Measurements from ENCODE around the gene CDK5RAP2.
A peak's percentile ranks its signal among the peaks of the same experiment; 100 is the strongest.
"Not testable (repeated sequence)": the region's sequence is repeated elsewhere in the genome, so short reads cannot be mapped to it uniquely, and the experiment has no call there.

Gene CDK5RAP2

GRCh38 chr9:120580051-120580896 lies at the start of gene CDK5RAP2:
TSS of gene CDK5RAP2 (minus strand) at chr9:120580167. CDS start at chr9:120579978, 189 bp downstream.
- DNase-seq: peak; percentile 95

- not testable (repeated sequence) for DNase-seq
Measured at GRCh38 chr9:120628925-120629497, 49.0 kb upstream of the CDK5RAP2 start.

- DNase-seq: no peak
Measured at GRCh38 chr9:120628207-120628924, 48.4 kb upstream of the CDK5RAP2 start.

GRCh38 chr9:120627073-120627472 lies 47.1 kb upstream of the CDK5RAP2 start:
- no peak for DNase-seq

GRCh38 chr9:120626512-120626911 lies 46.5 kb upstream of the CDK5RAP2 start:
- no peak for DNase-seq

GRCh38 chr9:120625222-120625621 lies 45.3 kb upstream of the CDK5RAP2 start:
- DNase-seq: peak; percentile 17

- no peak for DNase-seq
Measured at GRCh38 chr9:120622790-120623189, 42.8 kb upstream of the CDK5RAP2 start.

- no peak for DNase-seq
Measured at GRCh38 chr9:120621941-120622340, 42.0 kb upstream of the CDK5RAP2 start.

- DNase-seq: peak; percentile 37
Measured at GRCh38 chr9:120619751-120620655, 40.0 kb upstream of the CDK5RAP2 start.

- no peak for DNase-seq
Measured at GRCh38 chr9:120616966-120617935, 37.3 kb upstream of the CDK5RAP2 start.

- no peak for DNase-seq
Measured at GRCh38 chr9:120612218-120612617, 32.3 kb upstream of the CDK5RAP2 start.

GRCh38 chr9:120611690-120612068 lies 31.7 kb upstream of the CDK5RAP2 start:
- no peak for DNase-seq

GRCh38 chr9:120610975-120611689 lies 31.2 kb upstream of the CDK5RAP2 start:
- no peak for DNase-seq

GRCh38 chr9:120609636-120610035 lies 29.7 kb upstream of the CDK5RAP2 start:
- DNase-seq: no peak

- DNase-seq: no peak
Measured at GRCh38 chr9:120608421-120608820, 28.5 kb upstream of the CDK5RAP2 start.

GRCh38 chr9:120603591-120603990 lies 23.6 kb upstream of the CDK5RAP2 start:
- no peak for DNase-seq

GRCh38 chr9:120603010-120603409 lies 23.0 kb upstream of the CDK5RAP2 start:
- no peak for DNase-seq

- DNase-seq: no peak
Measured at GRCh38 chr9:120593955-120594277, 13.9 kb upstream of the CDK5RAP2 start.

- DNase-seq: no peak
Measured at GRCh38 chr9:120593250-120593954, 13.4 kb upstream of the CDK5RAP2 start.

- no peak for DNase-seq
Measured at GRCh38 chr9:120592210-120592609, 12.2 kb upstream of the CDK5RAP2 start.

Data from NCI-H510A (cell line).